ENCODE measurements around the gene CRYL1. TPM values are rescaled to one million over a fixed set of nuclear protein-coding genes. Genes with fewer than 3 reads are reported as not detected.

CRYL1 gene
- total and polyA plus RNA-seq, 2 of the 13 experiments (the other 11 are each of a cell fraction or from before 2014, with no cell fraction given): 57.2 to 115 TPM

- TF ChIP-seq JUNB (CRISPR knock-in tag; IDR thresholded peaks at IDR 0.05; ENCODE audit: borderline replicate concordance): no peak
- TF ChIP-seq ZNF674 (CRISPR knock-in tag; IDR thresholded peaks at IDR 0.05; ENCODE audit: low read depth): no peak
- TF ChIP-seq MED13 (CRISPR knock-in tag; IDR thresholded peaks at IDR 0.05): no peak
- TF ChIP-seq ZNF276 (CRISPR knock-in tag; IDR thresholded peaks at IDR 0.05; ENCODE audit: low read depth): no peak
- no peak for TF ChIP-seq ARID4A (CRISPR knock-in tag; IDR thresholded peaks at IDR 0.05; ENCODE audit: borderline replicate concordance)
- TF ChIP-seq NCOR1 (IDR thresholded peaks at IDR 0.05; ENCODE audit: borderline replicate concordance, low read length): no peak
- no peak for TF ChIP-seq SRY (CRISPR knock-in tag; IDR thresholded peaks at IDR 0.05)
These were observed 169.2 kb downstream of the CRYL1 start (continued) for GRCh38 chr13:20356444-20356843.

GRCh38 chr13:20354722-20355121 lies 170.9 kb downstream of the CRYL1 start:
- no peak overlapping the region for H2AFZ ChIP-seq (ENCODE audit: low read length)
- no peak for DNase-seq (ENCODE audit: low spot score)
- ATAC-seq: no peak
- FAIRE-seq: no peak
- no peaks in the 10 kb centered on the region for H3K36me3 ChIP-seq (replicated peaks in 1 of 2; ENCODE audit: control insufficient read depth in 1 of 2, insufficient read depth in 2 of 2, low read length in 2 of 2)
- no peaks in the 10 kb centered on the region for H4K20me1 ChIP-seq (ENCODE audit: insufficient read depth, low read length)
- in situ Hi-C loops (cut with HindIII; ENCODE audit: extremely low pct_ligation_motif_present, low pct_unique_long_range_greater_than_20kb): no loop called here
- H3K27ac ChIP-seq (ENCODE audit: extremely low read length, insufficient read depth, low read length): no peak overlapping the region
- CTCF ChIA-PET (ENCODE audit: low intra/inter-chr PET ratio, low total read pairs): no interaction called here
- peaks cover 16% of the 10 kb centered on the region for H3K4me1 ChIP-seq (ENCODE audit: insufficient read depth, low read length)
- POLR2A ChIA-PET: no interaction called here
- 28% methylated on average over 3 of the region's 3 CpGs for WGBS (ENCODE audit: low lambda C conversion rate)
- no peaks in the 10 kb centered on the region for H3K79me2 ChIP-seq (ENCODE audit: insufficient read depth, low read length)
- H3K4me3 ChIP-seq (replicated peaks in 1 of 3; ENCODE audit: insufficient read depth in 1 of 3, low read depth in 2 of 3, low read length in 3 of 3): no peak overlapping the region
- H3K9me3 ChIP-seq (ENCODE audit: low read length): no peaks in the 10 kb centered on the region
- peaks cover 0 to 3% of the 10 kb centered on the region in 2 experiments; a peak in 2 of 5 replicates for H3K27me3 ChIP-seq (ENCODE audit: control insufficient read depth in 1 of 2, insufficient read depth in 2 of 2, low read length in 2 of 2)
- BruUV-seq (replicated peaks): no TSS peak
- H3K9ac ChIP-seq (ENCODE audit: insufficient read depth, low read depth, low read length): no peak overlapping the region
- intact Hi-C loops (cut with micrococcal nuclease; ENCODE audit: unreplicated experiment): no loop called here
- TF ChIP-seq KAT2B (IDR thresholded peaks at IDR 0.05; ENCODE audit: borderline replicate concordance, low read depth, low read length) (no peak), GATA4 (IDR thresholded peaks at IDR 0.05; ENCODE audit: borderline replicate concordance, low read depth) (no peak), DMAP1 (CRISPR knock-in tag; IDR thresholded peaks at IDR 0.05) (no peak), SMYD3 (CRISPR knock-in tag; IDR thresholded peaks at IDR 0.05) (no peak), ZFX (CRISPR knock-in tag; IDR thresholded peaks at IDR 0.05; ENCODE audit: low read depth) (no peak), ZNF335 (CRISPR knock-in tag; IDR thresholded peaks at IDR 0.05) (no peak), RFX3 (CRISPR knock-in tag; IDR thresholded peaks at IDR 0.05) (no peak), ZNF660 (CRISPR knock-in tag; IDR thresholded peaks at IDR 0.05; ENCODE audit: borderline replicate concordance, low read depth) (no peak), ZBTB25 (CRISPR knock-in tag; IDR thresholded peaks at IDR 0.05) (no peak), HMG20A (CRISPR knock-in tag; IDR thresholded peaks at IDR 0.05; ENCODE audit: borderline replicate concordance) (no peak), ZSCAN22 (CRISPR knock-in tag; IDR thresholded peaks at IDR 0.05) (no peak), GTF3A (CRISPR knock-in tag; conservative IDR thresholded peaks at IDR 0.05) (no peak)
- H3K4me2 ChIP-seq (ENCODE audit: low read depth, low read length): no peak overlapping the region

Measured in HepG2 (cell line).